Uterus (tissue), 2 donors: ENCODE measurements around the gene MRPL38.

Source experiments
- CTCF ChIP-seq, 4 experiments: fragments of 200-600 bp in 2 of 4; fragments of 450-650 bp in 2 of 4; sonication (generic) in 2 of 4; IDR thresholded peaks; one replicate each; pipeline ENCODE4 v1.5.1; 2016 to 2019; ENCODE audit warnings: antibody characterized with exemption in 4 of 4, mild to moderate bottlenecking in 2 of 4, moderate library complexity in 1 of 4
- POLR2A ChIP-seq, 2 donors: fragments of 450-650 bp; IDR thresholded peaks; one replicate each; pipeline ENCODE4 v1.6.1; 2016; ENCODE audit warnings: antibody characterized with exemption in 2 of 2, mild to moderate bottlenecking in 1 of 2, moderate library complexity in 1 of 2

DNA sequence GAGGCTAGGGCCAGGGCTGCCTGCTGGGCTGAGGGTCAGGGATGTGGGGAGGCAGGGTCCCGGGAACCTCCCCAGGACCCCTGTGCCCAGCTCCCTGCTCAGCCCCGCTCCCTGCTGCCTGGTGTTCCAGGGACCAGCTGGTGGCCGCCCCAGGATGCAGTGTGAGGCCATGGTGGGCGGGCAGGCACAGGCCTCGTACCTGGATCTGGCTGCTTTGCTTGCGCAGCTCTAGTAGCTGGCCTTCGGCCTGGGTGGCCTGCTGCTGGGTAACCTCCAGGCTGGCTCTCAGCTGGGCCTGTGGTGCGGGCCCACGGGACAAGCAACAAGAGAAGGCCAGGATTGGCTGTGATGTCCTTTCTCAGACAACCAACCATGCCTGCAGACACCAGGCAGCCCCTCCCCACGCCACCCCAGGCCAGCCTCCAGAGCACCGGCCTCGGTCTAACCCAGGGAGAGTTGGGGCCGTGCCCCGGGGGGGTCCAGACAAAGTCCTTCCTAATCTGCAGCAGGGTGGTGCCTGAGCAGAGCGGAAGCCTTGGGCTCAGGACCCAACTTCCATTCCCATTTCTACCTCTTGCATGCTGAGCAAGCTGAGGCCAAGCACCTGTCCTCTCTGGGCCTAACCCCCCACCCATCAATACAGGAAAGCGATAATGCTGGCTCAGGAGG lies 12.0 kb downstream of the MRPL38 start:
- TF ChIP-seq CTCF (IDR thresholded peaks at IDR 0.05) (no peak), POLR2A (IDR thresholded peaks at IDR 0.05) (no peak)
